Uterus (tissue), 2 donors: ENCODE measurements around the gene FKBP7.

Experiments used
- CTCF ChIP-seq, 4 experiments: fragments of 200-600 bp in 2 of 4; fragments of 450-650 bp in 2 of 4; sonication (generic) in 2 of 4; IDR thresholded peaks; one replicate each; pipeline ENCODE4 v1.5.1; 2016 to 2019; ENCODE audit warnings: antibody characterized with exemption in 4 of 4, mild to moderate bottlenecking in 2 of 4, moderate library complexity in 1 of 4
- POLR2A ChIP-seq, 2 donors: fragments of 450-650 bp; IDR thresholded peaks; one replicate each; pipeline ENCODE4 v1.6.1; 2016; ENCODE audit warnings: antibody characterized with exemption in 2 of 2, mild to moderate bottlenecking in 1 of 2, moderate library complexity in 1 of 2

- TF ChIP-seq CTCF (IDR thresholded peaks at IDR 0.05): no peak
- no peak for TF ChIP-seq POLR2A (IDR thresholded peaks at IDR 0.05)
Measured at GRCh38 chr2:178415979-178416378, 62.4 kb downstream of the FKBP7 start.
